Panc1 (cell line): ENCODE measurements around the gene RBMY1E. TPM values are rescaled to one million over a fixed set of nuclear protein-coding genes. Genes with fewer than 3 reads are reported as not detected.
"Not testable (repeated sequence)": the region's sequence is repeated elsewhere in the genome, so short reads cannot be mapped to it uniquely, and the experiment has no call there.

Experiments
- ATAC-seq: fragments of 200-7000 bp; cut with Tn5 transposase; 2 replicates; pipeline ENCODE4 v1.9.1; 2020; ENCODE audit warnings: mild to moderate bottlenecking, moderate library complexity
- Bru-seq: library from RNA; stranded (reverse); fragments of 400-500 nt; gene quantifications from one replicate; lab custom pipeline; 2021; lab: Mats Ljungman, UMichigan
- BruChase-seq, 2 experiments: library from RNA; stranded (reverse); fragments of 400-500 nt; gene quantifications; one replicate each; lab custom pipeline; 2021; lab: Mats Ljungman, UMichigan
- BruUV-seq: library from RNA; stranded (reverse); fragments of 400-500 nt; replicated peaks from 2 replicates; lab custom pipeline; 2021; lab: Mats Ljungman, UMichigan
- CTCF ChIA-PET: fragments of 300-600 bp; sonication (Branson Sonifier 250); formaldehyde crosslinking; loops from one replicate; lab custom pipeline; 2022; ENCODE audit warnings: antibody characterized with exemption; lab: Charles Lee
- POLR2A ChIA-PET: fragments of 300-600 bp; sonication (Branson Sonifier 250); formaldehyde crosslinking; loops from one replicate; lab custom pipeline; 2022; ENCODE audit warnings: antibody characterized with exemption; lab: Charles Lee
- DNase-seq: peaks from one replicate; pipeline ENCODE4 v3.0.0-alpha.2; 2010; ENCODE audit warnings: low read depth, low spot score
- H3K27ac ChIP-seq: 2 replicates; pipeline ENCODE4 v1.5.1; 2011; ENCODE audit warnings: mild to moderate bottlenecking, low read length, inconsistent platforms
- H3K27me3 ChIP-seq: fragments of 200-500 bp; sonication (Bioruptor generic); 2 replicates; pipeline ENCODE4 v1.6.0; 2014; ENCODE audit warnings: low read length, inconsistent platforms; ENCODE audit not compliant: control insufficient read depth, insufficient read depth
- H3K36me3 ChIP-seq: fragments of 200-500 bp; sonication (Bioruptor generic); 2 replicates; pipeline ENCODE4 v1.5.1; 2014; ENCODE audit warnings: inconsistent platforms, mild to moderate bottlenecking, low read length, moderate library complexity; ENCODE audit not compliant: control insufficient read depth, insufficient read depth
- H3K4me1 ChIP-seq: 2 replicates; pipeline ENCODE4 v1.5.1; 2011; ENCODE audit warnings: inconsistent platforms, mild to moderate bottlenecking, low read length, moderate library complexity; ENCODE audit not compliant: control insufficient read depth, insufficient read depth
- H3K4me3 ChIP-seq, 2 experiments: 2 replicates each; pipeline ENCODE4 v1.5.1; 2011 to 2012; ENCODE audit warnings: low read depth in 2 of 2, low read length in 2 of 2, mild to moderate bottlenecking in 2 of 2, inconsistent platforms in 1 of 2, moderate library complexity in 1 of 2
- H3K9me3 ChIP-seq: fragments of 200-500 bp; sonication (Bioruptor generic); 2 replicates; pipeline ENCODE4 v1.5.1; 2014; ENCODE audit warnings: low read depth, mild to moderate bottlenecking, inconsistent platforms, low read length, moderate library complexity; ENCODE audit not compliant: control insufficient read depth, insufficient read depth
- in situ Hi-C: cut with HindIII; loops from 2 replicates; pipeline ENCODE4 v1.10.0; 2016; ENCODE audit warnings: low sequenced_read_pairs, low pct_unique_long_range_greater_than_20kb
- intact Hi-C: fragments of 100-400 bp; cut with micrococcal nuclease; formaldehyde crosslinking; loops from one replicate; pipeline ENCODE4 v1.10.0; 2022; ENCODE audit not compliant: unreplicated experiment
- long read RNA-seq: library from polyadenylated mRNA; unstranded; transcript quantifications from one replicate; pipeline ENCODE4 v2.0.0, GENCODE V29; 2021; ENCODE audit not compliant: unreplicated experiment
- polyA plus RNA-seq: library from polyadenylated mRNA; unstranded; fragments of >200 nt; gene quantifications from one replicate; pipeline ENCODE4 v1.2.1, GENCODE V29; 2012; ENCODE audit warnings: missing spikeins; ENCODE audit not compliant: insufficient read length
- total RNA-seq: library from RNA; stranded (reverse); gene quantifications from one replicate; pipeline ENCODE4 v1.2.1, GENCODE V29; 2021; ENCODE audit not compliant: unreplicated experiment

Gene RBMY1E
- total RNA-seq (not detected), Bru-seq, nascent RNA (not detected), BruChase-seq, experiment 1, labeled RNA remaining after a 2-hour chase (not detected), BruChase-seq, experiment 2, labeled RNA remaining after a 6-hour chase (not detected)
- not detected for polyA plus RNA-seq
- long read RNA-seq = 0 reads

- H3K4me1 ChIP-seq, POLR2A ChIA-PET, intact Hi-C loops, CTCF ChIA-PET, ATAC-seq, in situ Hi-C loops, H3K27me3 ChIP-seq, H3K36me3 ChIP-seq, H3K9me3 ChIP-seq, BruUV-seq, H3K4me3 ChIP-seq, H3K27ac ChIP-seq, DNase-seq: not testable (repeated sequence)
These were observed at the start of gene RBMY1E for GRCh38 chrY:21917932-21918331. RBMY1E (minus strand) TSS chrY:21918032; CDS start chrY:21916054, 1,978 bp downstream.

DNA sequence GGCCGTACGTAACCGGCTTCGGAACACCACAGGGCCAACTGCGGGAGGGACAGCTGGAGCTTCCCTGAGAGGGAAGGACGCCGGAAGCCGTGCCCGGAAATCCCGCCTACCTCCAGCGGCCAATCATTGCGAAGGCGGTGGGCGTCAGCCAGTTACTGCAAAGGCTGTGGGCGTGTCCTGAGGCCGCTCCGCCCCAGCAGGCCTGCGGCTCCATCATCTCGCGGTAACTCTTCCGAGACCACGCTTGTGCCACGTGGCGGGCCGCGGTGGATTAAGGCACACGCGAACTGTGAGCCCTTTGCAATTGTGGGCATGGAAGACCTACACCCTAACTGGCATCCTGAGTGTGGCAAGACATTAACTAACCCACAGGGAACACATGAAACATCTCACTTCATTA lies 23.4 kb downstream of the RBMY1E start, which contains the start of gene RBMY1D:
TSS of gene RBMY1D (minus strand) at position 101 of the 400 bp plus-strand sequence. CDS start 2,013 bp downstream, outside the sequence.
- BruUV-seq, H3K36me3 ChIP-seq, H3K9me3 ChIP-seq, POLR2A ChIA-PET, in situ Hi-C loops, ATAC-seq, H3K4me3 ChIP-seq, CTCF ChIA-PET, H3K27me3 ChIP-seq, intact Hi-C loops, H3K4me1 ChIP-seq, H3K27ac ChIP-seq, DNase-seq: not testable (repeated sequence)

GRCh38 chrY:21869407-21870076 lies 48.3 kb downstream of the RBMY1E start:
- BruUV-seq, intact Hi-C loops, H3K4me3 ChIP-seq, DNase-seq, in situ Hi-C loops, CTCF ChIA-PET, H3K27me3 ChIP-seq, H3K36me3 ChIP-seq, H3K4me1 ChIP-seq, H3K9me3 ChIP-seq, POLR2A ChIA-PET, ATAC-seq, H3K27ac ChIP-seq: not testable (repeated sequence)

Other genes starting within 250 kb of the RBMY1E start
- not detected for gene RBMY1D, start 23.5 kb downstream of the RBMY1E start, total RNA-seq